B cell (primary cell): Measurements from ENCODE around the gene LRRC70.

Experiments
- CTCF ChIP-seq: fragments of 200-600 bp; IDR thresholded peaks from one replicate; pipeline ENCODE4 v1.8.0; 2022; ENCODE audit warnings: antibody characterized with exemption, mild to moderate bottlenecking
- EZH2 ChIP-seq: IDR thresholded peaks from 2 replicates; pipeline ENCODE4 v1.6.1; 2012; ENCODE audit warnings: borderline replicate concordance, low read depth, mild to moderate bottlenecking, moderate library complexity, low read length; ENCODE audit not compliant: insufficient read depth, poor library complexity, severe bottlenecking

- TF ChIP-seq CTCF = no peak
- TF ChIP-seq EZH2 = no peak
Observed at GRCh38 chr5:62542720-62543119, 35.9 kb upstream of the LRRC70 start.
